H1 (cell line): Measurements from ENCODE around the gene EPG5. TPM values are rescaled to one million over a fixed set of nuclear protein-coding genes. Genes with fewer than 3 reads are reported as not detected.

Experiments used
- EZH2 ChIP-seq: fragments of 200-600 bp; sonication (generic); IDR thresholded peaks from 2 replicates; pipeline ENCODE4 v1.7.1; 2012; ENCODE audit warnings: low read depth, mild to moderate bottlenecking, moderate library complexity, low read length, inconsistent platforms; ENCODE audit not compliant: severe bottlenecking
- ZNF274 ChIP-seq: IDR thresholded peaks from 2 replicates; pipeline ENCODE4 v1.7.0; 2012; ENCODE audit warnings: low read length, borderline replicate concordance; ENCODE audit errors: extremely low read depth
- polyA plus RNA-seq, 7 experiments: library from polyadenylated mRNA; depleted of rRNA in 3 of 7; stranded (reverse) in 5 of 7; unstranded in 2 of 7; fragments of >200 nt in 5 of 7; fragments of 200-250 nt in 2 of 7; gene quantifications; 1 replicate in 5 of 7; 2 replicates in 1 of 7; 4 replicates in 1 of 7; pipeline versions ENCODE4 v1.2.1 to v1.2.3, GENCODE V29; 2011 to 2013; ENCODE audit warnings: missing spikeins in 2 of 7, mixed read lengths in 2 of 7
- total RNA-seq: library from RNA; stranded (reverse); fragmentation: NEBNext Ultra II Directional; extraction: Animal tissue kit (Norgen Biotek cat#: 25700); gene quantifications from 2 replicates; pipeline ENCODE4 v1.2.1, GENCODE V29; 2021
- TF ChIP-seq, protein P1 (sequence below): fragments of 300-600 bp; sonication (generic); IDR thresholded peaks from 2 replicates; pipeline ENCODE4 v1.7.1; 2012; ENCODE audit warnings: low read length, moderate library complexity, mild to moderate bottlenecking, inconsistent platforms; ENCODE audit not compliant: insufficient replicate concordance

EPG5 gene
- total and polyA plus RNA-seq, 2 of the 8 experiments (the other 6 are each of a cell fraction or from before 2014, with no cell fraction given) = 14.1 to 18.3 TPM

DNA sequence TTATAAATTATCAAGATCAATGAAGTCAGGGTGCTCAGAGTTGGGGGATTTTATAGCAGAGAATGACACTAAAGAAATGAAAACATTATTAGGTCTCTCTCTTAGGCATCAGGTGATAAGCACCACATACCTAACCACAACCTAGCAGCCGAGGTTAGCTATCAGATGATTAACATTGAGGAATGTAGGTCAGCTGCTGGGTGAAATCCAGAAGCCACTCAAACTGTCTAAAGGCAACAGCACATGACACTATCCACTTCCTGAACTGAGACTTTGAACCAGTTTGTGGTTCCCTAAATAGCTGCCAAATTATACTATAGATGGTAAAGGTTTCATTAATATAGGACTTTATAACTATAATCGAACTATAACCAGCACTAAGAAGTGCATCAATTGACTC lies 4.7 kb downstream of the EPG5 start (continued):
- TF ChIP-seq, protein P1, sequence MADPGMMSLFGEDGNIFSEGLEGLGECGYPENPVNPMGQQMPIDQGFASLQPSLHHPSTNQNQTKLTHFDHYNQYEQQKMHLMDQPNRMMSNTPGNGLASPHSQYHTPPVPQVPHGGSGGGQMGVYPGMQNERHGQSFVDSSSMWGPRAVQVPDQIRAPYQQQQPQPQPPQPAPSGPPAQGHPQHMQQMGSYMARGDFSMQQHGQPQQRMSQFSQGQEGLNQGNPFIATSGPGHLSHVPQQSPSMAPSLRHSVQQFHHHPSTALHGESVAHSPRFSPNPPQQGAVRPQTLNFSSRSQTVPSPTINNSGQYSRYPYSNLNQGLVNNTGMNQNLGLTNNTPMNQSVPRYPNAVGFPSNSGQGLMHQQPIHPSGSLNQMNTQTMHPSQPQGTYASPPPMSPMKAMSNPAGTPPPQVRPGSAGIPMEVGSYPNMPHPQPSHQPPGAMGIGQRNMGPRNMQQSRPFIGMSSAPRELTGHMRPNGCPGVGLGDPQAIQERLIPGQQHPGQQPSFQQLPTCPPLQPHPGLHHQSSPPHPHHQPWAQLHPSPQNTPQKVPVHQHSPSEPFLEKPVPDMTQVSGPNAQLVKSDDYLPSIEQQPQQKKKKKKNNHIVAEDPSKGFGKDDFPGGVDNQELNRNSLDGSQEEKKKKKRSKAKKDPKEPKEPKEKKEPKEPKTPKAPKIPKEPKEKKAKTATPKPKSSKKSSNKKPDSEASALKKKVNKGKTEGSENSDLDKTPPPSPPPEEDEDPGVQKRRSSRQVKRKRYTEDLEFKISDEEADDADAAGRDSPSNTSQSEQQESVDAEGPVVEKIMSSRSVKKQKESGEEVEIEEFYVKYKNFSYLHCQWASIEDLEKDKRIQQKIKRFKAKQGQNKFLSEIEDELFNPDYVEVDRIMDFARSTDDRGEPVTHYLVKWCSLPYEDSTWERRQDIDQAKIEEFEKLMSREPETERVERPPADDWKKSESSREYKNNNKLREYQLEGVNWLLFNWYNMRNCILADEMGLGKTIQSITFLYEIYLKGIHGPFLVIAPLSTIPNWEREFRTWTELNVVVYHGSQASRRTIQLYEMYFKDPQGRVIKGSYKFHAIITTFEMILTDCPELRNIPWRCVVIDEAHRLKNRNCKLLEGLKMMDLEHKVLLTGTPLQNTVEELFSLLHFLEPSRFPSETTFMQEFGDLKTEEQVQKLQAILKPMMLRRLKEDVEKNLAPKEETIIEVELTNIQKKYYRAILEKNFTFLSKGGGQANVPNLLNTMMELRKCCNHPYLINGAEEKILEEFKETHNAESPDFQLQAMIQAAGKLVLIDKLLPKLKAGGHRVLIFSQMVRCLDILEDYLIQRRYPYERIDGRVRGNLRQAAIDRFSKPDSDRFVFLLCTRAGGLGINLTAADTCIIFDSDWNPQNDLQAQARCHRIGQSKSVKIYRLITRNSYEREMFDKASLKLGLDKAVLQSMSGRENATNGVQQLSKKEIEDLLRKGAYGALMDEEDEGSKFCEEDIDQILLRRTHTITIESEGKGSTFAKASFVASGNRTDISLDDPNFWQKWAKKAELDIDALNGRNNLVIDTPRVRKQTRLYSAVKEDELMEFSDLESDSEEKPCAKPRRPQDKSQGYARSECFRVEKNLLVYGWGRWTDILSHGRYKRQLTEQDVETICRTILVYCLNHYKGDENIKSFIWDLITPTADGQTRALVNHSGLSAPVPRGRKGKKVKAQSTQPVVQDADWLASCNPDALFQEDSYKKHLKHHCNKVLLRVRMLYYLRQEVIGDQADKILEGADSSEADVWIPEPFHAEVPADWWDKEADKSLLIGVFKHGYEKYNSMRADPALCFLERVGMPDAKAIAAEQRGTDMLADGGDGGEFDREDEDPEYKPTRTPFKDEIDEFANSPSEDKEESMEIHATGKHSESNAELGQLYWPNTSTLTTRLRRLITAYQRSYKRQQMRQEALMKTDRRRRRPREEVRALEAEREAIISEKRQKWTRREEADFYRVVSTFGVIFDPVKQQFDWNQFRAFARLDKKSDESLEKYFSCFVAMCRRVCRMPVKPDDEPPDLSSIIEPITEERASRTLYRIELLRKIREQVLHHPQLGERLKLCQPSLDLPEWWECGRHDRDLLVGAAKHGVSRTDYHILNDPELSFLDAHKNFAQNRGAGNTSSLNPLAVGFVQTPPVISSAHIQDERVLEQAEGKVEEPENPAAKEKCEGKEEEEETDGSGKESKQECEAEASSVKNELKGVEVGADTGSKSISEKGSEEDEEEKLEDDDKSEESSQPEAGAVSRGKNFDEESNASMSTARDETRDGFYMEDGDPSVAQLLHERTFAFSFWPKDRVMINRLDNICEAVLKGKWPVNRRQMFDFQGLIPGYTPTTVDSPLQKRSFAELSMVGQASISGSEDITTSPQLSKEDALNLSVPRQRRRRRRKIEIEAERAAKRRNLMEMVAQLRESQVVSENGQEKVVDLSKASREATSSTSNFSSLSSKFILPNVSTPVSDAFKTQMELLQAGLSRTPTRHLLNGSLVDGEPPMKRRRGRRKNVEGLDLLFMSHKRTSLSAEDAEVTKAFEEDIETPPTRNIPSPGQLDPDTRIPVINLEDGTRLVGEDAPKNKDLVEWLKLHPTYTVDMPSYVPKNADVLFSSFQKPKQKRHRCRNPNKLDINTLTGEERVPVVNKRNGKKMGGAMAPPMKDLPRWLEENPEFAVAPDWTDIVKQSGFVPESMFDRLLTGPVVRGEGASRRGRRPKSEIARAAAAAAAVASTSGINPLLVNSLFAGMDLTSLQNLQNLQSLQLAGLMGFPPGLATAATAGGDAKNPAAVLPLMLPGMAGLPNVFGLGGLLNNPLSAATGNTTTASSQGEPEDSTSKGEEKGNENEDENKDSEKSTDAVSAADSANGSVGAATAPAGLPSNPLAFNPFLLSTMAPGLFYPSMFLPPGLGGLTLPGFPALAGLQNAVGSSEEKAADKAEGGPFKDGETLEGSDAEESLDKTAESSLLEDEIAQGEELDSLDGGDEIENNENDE = no peak
- TF ChIP-seq ZNF274 = no peak
- no peak for TF ChIP-seq EZH2
